GM08714 (cell line): Measurements from ENCODE around the gene GGT7.
"Not testable (repeated sequence)": the region's sequence is repeated elsewhere in the genome, so short reads cannot be mapped to it uniquely, and the experiment has no call there.

Experiments
- H3K4me3 ChIP-seq: fragments of 200-500 bp; sonication (Bioruptor generic); 2 replicates; pipeline ENCODE4 v1.5.1; 2014; ENCODE audit warnings: mild to moderate bottlenecking, low read length, inconsistent platforms
- ZNF274 ChIP-seq: IDR thresholded peaks from 2 replicates; pipeline ENCODE4 v1.6.1; 2012; ENCODE audit warnings: mild to moderate bottlenecking, low read depth, low read length

GGT7 gene

DNA sequence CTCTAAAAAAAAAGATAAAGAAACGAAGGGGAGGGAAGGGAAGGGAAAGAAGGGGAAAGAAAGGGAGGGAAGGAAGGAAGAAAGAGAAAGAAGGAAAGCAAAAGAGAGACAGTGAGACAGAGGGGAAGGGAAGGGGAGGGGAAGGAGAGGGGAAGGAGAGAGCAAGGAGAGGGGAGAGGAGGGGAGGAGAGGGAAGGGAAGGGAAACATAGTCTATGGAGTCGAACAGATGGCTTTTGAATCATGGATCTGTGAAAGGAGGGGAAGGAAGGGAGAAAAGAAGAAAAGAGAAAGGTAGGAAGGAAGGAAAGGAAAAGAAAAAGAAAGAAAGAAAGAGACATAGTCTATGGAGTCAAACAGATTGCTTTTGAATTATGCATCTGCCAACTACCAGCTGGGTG lies 30.5 kb downstream of the GGT7 start:
- H3K4me3 ChIP-seq, result no peak overlapping the region
- no peak for TF ChIP-seq ZNF274

DNA sequence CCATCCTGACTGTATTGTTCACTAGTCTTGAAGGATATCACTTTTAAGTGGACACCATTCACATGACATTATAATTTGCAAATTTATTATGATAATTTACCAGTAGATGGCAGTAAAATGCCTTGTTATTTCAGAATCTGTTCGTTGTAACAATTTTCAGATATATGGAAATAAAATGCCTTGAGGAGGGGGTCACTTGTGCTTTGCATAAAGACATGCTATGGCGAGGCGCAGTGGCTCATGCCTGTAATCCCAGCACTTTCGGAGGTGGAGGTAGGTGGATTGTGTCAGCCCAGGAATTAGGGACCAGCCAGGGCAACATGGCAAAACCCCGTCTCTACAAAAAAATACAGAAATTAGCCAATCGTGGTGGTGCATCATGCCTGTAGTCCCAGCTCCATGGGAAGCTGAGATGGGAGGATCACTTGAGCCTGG lies 38.2 kb downstream of the GGT7 start:
- TF ChIP-seq ZNF274, result no peak
- H3K4me3 ChIP-seq, result no peak overlapping the region

- TF ChIP-seq ZNF274, result no peak
- no peak overlapping the region for H3K4me3 ChIP-seq
These were observed 40.7 kb downstream of the GGT7 start for GRCh38 chr20:34831936-34832335.

DNA sequence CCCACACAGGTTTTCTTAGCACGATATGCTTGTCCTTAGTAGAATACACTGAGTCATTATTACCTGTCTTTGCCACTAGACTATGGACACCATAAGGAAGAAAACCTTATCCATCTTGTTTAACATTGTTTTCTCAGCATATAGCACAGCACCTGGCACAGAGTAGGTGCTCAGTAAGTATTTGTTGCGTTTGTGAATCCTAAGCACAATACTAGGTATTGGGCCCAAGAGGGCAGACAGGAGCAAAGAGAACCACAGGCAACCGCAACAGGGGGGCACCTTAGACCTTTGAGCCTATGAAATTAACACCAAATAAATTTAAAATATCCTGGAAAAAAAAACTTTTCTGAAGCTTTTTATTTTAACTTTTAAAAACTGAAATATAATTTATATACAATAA lies 43.5 kb downstream of the GGT7 start:
- no peak overlapping the region for H3K4me3 ChIP-seq
- TF ChIP-seq ZNF274, result no peak

DNA sequence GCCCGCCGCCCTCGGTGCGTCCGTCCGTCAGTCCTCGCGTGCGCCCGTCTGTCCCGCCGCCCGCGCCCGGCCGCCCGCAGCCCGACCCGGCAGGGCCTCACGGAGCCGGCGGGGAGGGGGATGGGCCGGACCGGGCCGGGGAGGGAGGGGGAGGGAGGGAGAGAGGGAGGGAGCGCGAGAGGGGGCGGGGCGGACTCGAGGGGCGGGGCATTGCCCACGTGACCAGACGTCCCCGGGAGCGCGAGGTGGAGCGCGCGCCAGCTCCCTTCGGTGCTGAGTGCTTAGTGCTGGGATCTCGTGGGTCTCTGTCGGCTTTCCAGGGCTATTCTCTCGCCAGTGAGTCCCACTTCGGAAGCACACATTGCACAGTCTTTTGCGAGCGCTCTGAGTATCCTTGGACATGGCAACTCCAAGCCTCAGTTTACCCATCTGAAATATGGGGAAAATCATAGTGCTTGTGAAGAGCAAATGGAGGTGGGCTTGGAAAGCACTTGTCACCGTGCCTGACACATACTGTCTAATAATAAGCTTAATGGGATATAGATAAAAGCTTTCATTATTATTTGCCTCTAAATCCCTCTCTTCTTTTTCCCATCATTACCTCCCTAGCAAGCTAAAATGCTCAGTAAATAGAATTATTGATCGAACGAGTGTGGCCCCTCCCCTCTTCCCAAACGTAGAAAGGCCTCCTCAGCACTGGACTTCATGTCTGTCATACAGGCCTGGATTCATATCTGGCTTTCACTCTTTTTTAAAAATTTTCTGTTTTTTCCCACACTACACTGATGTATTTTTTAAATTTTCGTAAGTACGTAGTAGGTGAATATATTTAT lies 46.9 kb downstream of the GGT7 start, which contains the start of gene NCOA6:
TSS of gene NCOA6 (minus strand) at position 122 of the 833 bp plus-strand sequence. CDS start 43,296 bp downstream, outside the sequence.
- no peak for TF ChIP-seq ZNF274
- peak within 1 kb of the TSS; percentile 70 for H3K4me3 ChIP-seq

GRCh38 chr20:34824806-34825529 lies 47.7 kb downstream of the GGT7 start:
- H3K4me3 ChIP-seq, result peak overlapping the region; percentile 70
- no peak for TF ChIP-seq ZNF274

- no peak for TF ChIP-seq ZNF274
- peak overlapping the region; percentile 70 for H3K4me3 ChIP-seq
These were observed 48.2 kb downstream of the GGT7 start for GRCh38 chr20:34824452-34824805.

- no peak for TF ChIP-seq ZNF274
- H3K4me3 ChIP-seq, result peak overlapping the region; percentile 70
These were observed 48.6 kb downstream of the GGT7 start for GRCh38 chr20:34824026-34824425.

DNA sequence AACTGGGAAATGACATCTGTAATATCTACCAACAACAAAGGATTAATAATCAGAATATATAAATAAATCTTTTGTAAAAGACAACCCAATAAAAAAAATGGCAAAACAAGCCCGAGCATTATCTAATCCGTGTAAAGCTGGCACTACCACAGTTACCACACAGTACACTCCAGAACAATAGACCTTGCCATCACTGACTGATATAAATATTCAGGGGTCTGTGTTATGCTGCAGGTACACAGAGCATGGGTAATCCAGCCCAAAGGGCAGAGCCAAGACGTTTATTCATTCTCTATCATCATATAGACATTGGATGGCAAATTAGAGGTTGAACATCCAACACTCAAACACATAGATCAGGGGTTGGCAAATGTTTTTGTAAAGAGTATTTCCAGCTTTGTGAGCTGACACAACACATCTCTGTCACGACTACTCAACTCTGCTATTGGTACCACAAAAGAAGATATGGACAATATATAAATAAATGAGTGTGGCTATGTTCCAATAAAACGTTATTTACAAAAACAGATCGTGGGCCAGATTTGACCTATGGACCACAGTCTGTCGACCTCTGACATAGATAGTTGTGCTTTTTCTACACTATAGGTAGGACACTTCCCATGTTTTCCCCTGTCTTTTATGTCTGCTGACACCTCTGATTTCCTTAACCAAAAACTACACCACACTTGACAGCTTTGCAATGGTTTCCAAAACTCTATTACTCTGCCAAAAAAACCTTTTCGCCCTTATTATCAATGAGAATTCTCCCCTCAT lies 51.7 kb downstream of the GGT7 start:
- no peak overlapping the region for H3K4me3 ChIP-seq
- no peak for TF ChIP-seq ZNF274

DNA sequence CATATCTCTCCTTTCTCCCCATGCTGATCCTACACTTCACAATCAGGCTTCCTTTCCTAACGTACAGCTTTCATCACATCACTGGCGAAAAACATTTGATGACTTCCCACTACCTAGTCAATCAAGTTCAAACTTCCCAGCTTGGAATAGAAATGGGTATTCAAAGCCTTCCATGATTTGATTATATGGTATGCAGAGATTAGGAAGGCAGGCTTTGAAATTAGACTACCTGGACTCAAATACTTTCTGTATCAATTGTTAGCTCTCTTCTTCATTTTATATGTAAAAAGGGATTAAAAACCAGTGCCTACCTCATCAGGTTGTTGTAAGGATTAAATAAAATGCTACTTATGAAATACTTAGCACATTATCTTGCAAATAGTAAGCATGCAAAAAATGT lies 54.9 kb downstream of the GGT7 start:
- no peak overlapping the region for H3K4me3 ChIP-seq
- TF ChIP-seq ZNF274, result no peak

DNA sequence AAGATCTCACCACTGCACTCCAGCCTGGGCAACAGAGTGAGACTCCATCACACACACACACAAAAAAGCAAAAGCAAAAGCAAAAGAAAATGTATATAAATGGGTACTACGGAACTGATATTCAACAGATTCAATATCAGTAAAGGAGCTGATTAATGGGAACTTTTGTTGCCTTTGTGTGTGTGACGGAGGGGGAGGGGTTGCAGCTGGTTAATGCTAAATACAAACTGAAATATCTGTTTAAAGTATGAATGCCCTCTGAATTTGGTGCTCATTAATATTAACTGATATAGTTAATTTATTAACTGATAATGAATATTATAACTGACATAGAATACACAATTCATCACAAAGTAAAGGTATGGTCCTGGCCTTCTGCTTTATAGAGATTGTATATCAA lies 55.6 kb downstream of the GGT7 start:
- no peak overlapping the region for H3K4me3 ChIP-seq
- TF ChIP-seq ZNF274, result no peak

GRCh38 chr20:34815636-34816035 lies 57.0 kb downstream of the GGT7 start:
- TF ChIP-seq ZNF274, result no peak
- no peak overlapping the region for H3K4me3 ChIP-seq

DNA sequence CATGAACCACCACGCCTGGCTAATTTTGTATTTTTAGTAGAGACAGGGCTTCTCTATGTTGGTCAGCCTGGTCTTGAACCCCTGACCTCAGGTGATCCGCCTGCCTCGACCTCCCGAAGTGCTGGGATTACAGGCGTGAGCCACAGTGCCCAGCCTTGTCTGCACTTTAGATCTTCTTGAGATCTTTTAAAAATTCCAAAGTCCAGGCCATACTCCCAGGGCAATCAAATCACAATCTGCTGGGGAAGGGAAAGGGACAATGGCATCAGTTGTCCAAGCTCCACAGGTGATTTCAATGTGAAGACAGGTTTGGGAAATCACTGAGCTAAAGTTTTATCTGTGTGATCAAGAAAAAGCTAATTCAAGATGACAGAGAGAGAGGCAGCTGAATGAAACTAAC lies 64.1 kb downstream of the GGT7 start:
- TF ChIP-seq ZNF274, result no peak
- H3K4me3 ChIP-seq, result no peak overlapping the region

DNA sequence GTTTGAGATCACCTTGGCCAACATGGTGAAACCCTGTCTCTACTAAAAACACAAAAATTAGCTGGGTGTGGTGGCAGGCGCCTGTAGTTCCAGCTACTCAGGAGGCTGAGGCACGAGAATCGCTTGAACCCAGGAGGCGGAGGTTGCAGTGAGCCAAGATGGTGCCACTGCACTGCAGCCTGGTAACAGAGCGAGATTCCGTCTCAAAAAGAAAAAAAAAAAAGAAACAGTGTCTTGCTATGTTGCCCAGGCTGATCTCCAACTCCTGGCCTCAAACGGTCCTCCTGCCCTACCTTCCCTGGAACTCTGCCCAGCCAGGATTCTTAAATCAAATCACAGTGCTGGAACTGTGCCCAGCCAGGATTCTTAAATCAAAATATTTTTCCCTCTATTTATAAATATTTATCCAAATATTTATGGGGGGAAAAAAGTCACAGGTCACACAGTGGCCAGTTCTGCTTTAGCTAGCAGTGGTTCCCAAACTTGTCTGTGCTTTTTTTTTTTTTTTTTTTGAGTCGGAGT lies 64.7 kb downstream of the GGT7 start:
- H3K4me3 ChIP-seq, result not testable (repeated sequence)

DNA sequence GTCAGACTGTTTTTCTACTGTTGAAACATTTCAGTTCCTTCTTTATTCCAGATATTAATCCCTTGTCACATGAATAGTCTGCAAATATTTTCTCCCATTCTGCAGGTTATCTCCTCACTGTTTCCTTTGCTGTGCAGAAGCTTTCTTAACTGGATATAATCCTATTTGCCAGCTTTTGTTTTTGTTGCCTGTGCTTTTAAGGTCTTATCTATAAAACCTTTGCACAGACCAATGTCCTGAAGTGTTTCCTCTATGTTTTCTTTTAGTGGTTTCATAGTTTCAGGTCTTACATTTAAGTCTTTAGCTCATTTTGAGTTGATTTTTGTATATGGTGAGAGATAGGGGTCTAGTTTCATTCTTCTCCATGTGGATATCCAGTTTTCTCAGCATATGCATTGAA lies 66.4 kb downstream of the GGT7 start:
- TF ChIP-seq ZNF274, result no peak
- no peak overlapping the region for H3K4me3 ChIP-seq
